Mesenchymal stem cell (in vitro differentiated cells and primary cell): ENCODE data around the gene BICRAL.

Source experiments
- DNase-seq: peaks from one replicate; pipeline ENCODE4 v3.0.0-alpha.2; 2013
- H2AFZ ChIP-seq: one replicate; pipeline ENCODE4 v1.6.1; 2013; ENCODE audit warnings: low read depth, mild to moderate bottlenecking, control low read depth, inconsistent platforms, low read length, moderate library complexity
- H2AK5ac ChIP-seq: 2 replicates; pipeline ENCODE4 v1.6.1; 2013; ENCODE audit warnings: low read length, moderate library complexity, mild to moderate bottlenecking, inconsistent platforms; ENCODE audit not compliant: severe bottlenecking
- H2BK120ac ChIP-seq: one replicate; pipeline ENCODE4 v1.6.1; 2013; ENCODE audit warnings: low read depth, mild to moderate bottlenecking, inconsistent platforms, low read length, moderate library complexity
- H2BK12ac ChIP-seq, 2 experiments: one replicate each; pipeline ENCODE4 v1.6.1; 2013; ENCODE audit warnings: inconsistent platforms in 2 of 2, low read length in 2 of 2, mild to moderate bottlenecking in 2 of 2, moderate library complexity in 2 of 2, control low read depth in 1 of 2
- H2BK15ac ChIP-seq: one replicate; pipeline ENCODE4 v1.6.1; 2013; ENCODE audit warnings: mild to moderate bottlenecking, low read depth, inconsistent platforms; ENCODE audit not compliant: poor library complexity, severe bottlenecking
- H2BK5ac ChIP-seq: 2 replicates; pipeline ENCODE4 v1.6.1; 2013; ENCODE audit warnings: low read depth, mild to moderate bottlenecking, low read length, control low read depth, inconsistent platforms; ENCODE audit not compliant: poor library complexity, severe bottlenecking
- H3K14ac ChIP-seq, 2 experiments: one replicate each; pipeline ENCODE4 v1.6.1; 2013; ENCODE audit warnings: inconsistent platforms in 2 of 2, low read length in 2 of 2, control low read depth in 1 of 2, mild to moderate bottlenecking in 1 of 2, moderate library complexity in 1 of 2
- H3K18ac ChIP-seq, 2 experiments: one replicate each; pipeline ENCODE4 v1.6.1; 2013; ENCODE audit warnings: inconsistent platforms in 2 of 2, low read length in 2 of 2, control low read depth in 1 of 2, low read depth in 1 of 2, mild to moderate bottlenecking in 1 of 2
- H3K23ac ChIP-seq, 2 experiments: one replicate each; pipeline ENCODE4 v1.6.1; 2013; ENCODE audit warnings: inconsistent platforms in 2 of 2, low read length in 2 of 2, mild to moderate bottlenecking in 2 of 2, moderate library complexity in 2 of 2, control low read depth in 1 of 2
- H3K27ac ChIP-seq: 2 replicates; pipeline ENCODE4 v1.5.1; 2013; ENCODE audit warnings: mild to moderate bottlenecking, moderate library complexity, low read length, control low read depth, inconsistent platforms; ENCODE audit not compliant: poor library complexity, severe bottlenecking
- H3K27me3 ChIP-seq, 2 experiments: 2 replicates each; pipeline versions ENCODE4 v1.6.1 to v1.7.0; 2013; ENCODE audit warnings: low read length in 2 of 2, mild to moderate bottlenecking in 2 of 2, moderate library complexity in 2 of 2, control low read depth in 1 of 2, inconsistent platforms in 1 of 2; ENCODE audit not compliant: control insufficient read depth in 1 of 2, insufficient read depth in 1 of 2
- H3K36me3 ChIP-seq, 2 experiments: 2 replicates each; pipeline versions ENCODE4 v1.6.1 to v1.7.0; 2013; ENCODE audit warnings: low read length in 2 of 2, control low read depth in 1 of 2, inconsistent platforms in 1 of 2, low read depth in 1 of 2, mild to moderate bottlenecking in 1 of 2; ENCODE audit not compliant: insufficient read depth in 2 of 2, control insufficient read depth in 1 of 2
- H3K4ac ChIP-seq, 2 experiments: one replicate each; pipeline ENCODE4 v1.6.1; 2013; ENCODE audit warnings: inconsistent platforms in 2 of 2, low read length in 2 of 2, mild to moderate bottlenecking in 2 of 2, moderate library complexity in 2 of 2, control low read depth in 1 of 2, low read depth in 1 of 2
- H3K4me1 ChIP-seq: 2 replicates; pipeline ENCODE4 v1.6.1; 2013; ENCODE audit warnings: low read depth, low read length, control low read depth; ENCODE audit not compliant: control insufficient read depth, insufficient read depth
- H3K4me2 ChIP-seq: 2 replicates; pipeline ENCODE4 v1.6.1; 2013; ENCODE audit warnings: low read length, mild to moderate bottlenecking, inconsistent platforms; ENCODE audit not compliant: poor library complexity, severe bottlenecking
- H3K4me3 ChIP-seq, 2 experiments: 2 replicates each; pipeline versions ENCODE4 v1.5.1 to v1.7.0; 2013; ENCODE audit warnings: low read length in 2 of 2, mild to moderate bottlenecking in 2 of 2, control low read depth in 1 of 2, low read depth in 1 of 2; ENCODE audit not compliant: insufficient read depth in 1 of 2
- H3K79me1 ChIP-seq: replicated peaks from 2 replicates; pipeline ENCODE4 v1.6.1; 2013; ENCODE audit warnings: mild to moderate bottlenecking, control low read depth, low read length, inconsistent platforms; ENCODE audit not compliant: poor library complexity, severe bottlenecking
- H3K9ac ChIP-seq: 2 replicates; pipeline ENCODE4 v1.7.0; 2013; ENCODE audit warnings: mild to moderate bottlenecking, low read length, moderate library complexity
- H3K9me3 ChIP-seq: 2 replicates; pipeline ENCODE4 v1.7.0; 2013; ENCODE audit warnings: mild to moderate bottlenecking, low read length; ENCODE audit not compliant: control insufficient read depth
- H4K8ac ChIP-seq: one replicate; pipeline ENCODE4 v1.6.1; 2013; ENCODE audit warnings: inconsistent platforms, mild to moderate bottlenecking, low read length, moderate library complexity
- H4K91ac ChIP-seq: one replicate; pipeline ENCODE4 v1.6.1; 2013; ENCODE audit warnings: mild to moderate bottlenecking, low read length, inconsistent platforms
- WGBS: methylation state at CpG from one replicate; pipeline ENCODE4 v1.1.7; 2013; ENCODE audit warnings: mixed read lengths; 5-methylcytosine and 5-hydroxymethylcytosine counted together

The BICRAL gene

GRCh38 chr6:42896178-42896719, 114.4 kb downstream of the BICRAL start:
- Histone ChIP-seq H3K79me1 (no peaks in the 10 kb centered on the region), H3K4ac (no peak overlapping the region), H4K91ac (no peak overlapping the region), H3K23ac (no peak overlapping the region), H3K18ac (no peak overlapping the region), H2BK5ac (no peak overlapping the region), H3K9ac (no peak overlapping the region), H3K9me3 (no peaks in the 10 kb centered on the region), H2AFZ (no peak overlapping the region), H3K36me3 (no peaks in the 10 kb centered on the region), H3K27ac (no peak overlapping the region), H3K4me1 (peaks cover 3% of the 10 kb centered on the region), H4K8ac (no peak overlapping the region), H2BK12ac (no peak overlapping the region), H3K4me2 (no peak overlapping the region), H2AK5ac (no peak overlapping the region), H2BK120ac (no peak overlapping the region), H3K14ac (no peak overlapping the region), H3K4me3 (no peak overlapping the region), H2BK15ac (no peak overlapping the region), H3K27me3 (no peaks in the 10 kb centered on the region)
- DNase-seq: no peak
- WGBS: 97% methylated on average over 7 of the region's 10 CpGs

- no peak overlapping the region for H2AK5ac ChIP-seq
- H4K8ac ChIP-seq: no peak overlapping the region
- no peak overlapping the region for H3K23ac ChIP-seq
- no peaks in the 10 kb centered on the region for H3K9me3 ChIP-seq
- H3K9ac ChIP-seq: peak overlapping the region; percentile 23
- no peak overlapping the region for H4K91ac ChIP-seq
- no peak overlapping the region for H3K4me2 ChIP-seq
- H3K18ac ChIP-seq: no peak overlapping the region
- WGBS: 7% methylated on average over 10 of the region's 10 CpGs
- H2BK5ac ChIP-seq: no peak overlapping the region
- H2BK12ac ChIP-seq: no peak overlapping the region
- peak; percentile 78 for DNase-seq
- no peaks in the 10 kb centered on the region for H3K79me1 ChIP-seq
- no peak overlapping the region for H2BK15ac ChIP-seq
- no peak overlapping the region for H3K4ac ChIP-seq
- no peak overlapping the region for H3K14ac ChIP-seq
- H3K27me3 ChIP-seq: no peaks in the 10 kb centered on the region
- no peak overlapping the region for H2AFZ ChIP-seq
- H3K36me3 ChIP-seq: no peaks in the 10 kb centered on the region
- H3K4me1 ChIP-seq: peaks cover 5% of the 10 kb centered on the region
- H2BK120ac ChIP-seq: no peak overlapping the region
- H3K27ac ChIP-seq: no peak overlapping the region
- no peak overlapping the region for H3K4me3 ChIP-seq
Measured at GRCh38 chr6:42898891-42899361, 117.1 kb downstream of the BICRAL start.

- no peak overlapping the region for H3K9ac ChIP-seq
- no peak overlapping the region for H2BK120ac ChIP-seq
- no peak overlapping the region for H4K8ac ChIP-seq
- 65% methylated on average over 8 of the region's 8 CpGs for WGBS
- peaks cover 3% of the 10 kb centered on the region for H3K4me1 ChIP-seq
- no peak overlapping the region for H4K91ac ChIP-seq
- H3K9me3 ChIP-seq: no peaks in the 10 kb centered on the region
- H3K4ac ChIP-seq: no peak overlapping the region
- H2BK15ac ChIP-seq: no peak overlapping the region
- no peak overlapping the region for H3K4me2 ChIP-seq
- H3K18ac ChIP-seq: no peak overlapping the region
- no peak for DNase-seq
- no peak overlapping the region for H2BK5ac ChIP-seq
- H2AK5ac ChIP-seq: no peak overlapping the region
- no peak overlapping the region for H2BK12ac ChIP-seq
- no peaks in the 10 kb centered on the region for H3K79me1 ChIP-seq
- no peak overlapping the region for H3K14ac ChIP-seq
- H3K27ac ChIP-seq: no peak overlapping the region
- H3K27me3 ChIP-seq: no peaks in the 10 kb centered on the region
- no peaks in the 10 kb centered on the region for H3K36me3 ChIP-seq
- no peak overlapping the region for H2AFZ ChIP-seq
- no peak overlapping the region for H3K23ac ChIP-seq
- no peak overlapping the region for H3K4me3 ChIP-seq
Measured at GRCh38 chr6:42899871-42900270, 118.0 kb downstream of the BICRAL start.

GRCh38 chr6:42901538-42901957, 119.7 kb downstream of the BICRAL start:
- Histone ChIP-seq H3K9ac (peak overlapping the region; percentile 57), H4K8ac (no peak overlapping the region), H3K4me3 (peak overlapping the region in 1 of 2 experiments; percentile 51), H4K91ac (no peak overlapping the region), H2AK5ac (no peak overlapping the region), H3K27ac (no peak overlapping the region), H2BK120ac (no peak overlapping the region), H3K4me2 (no peak overlapping the region), H3K4ac (no peak overlapping the region), H3K4me1 (peaks cover 3% of the 10 kb centered on the region), H3K36me3 (no peaks in the 10 kb centered on the region), H3K27me3 (no peaks in the 10 kb centered on the region), H3K18ac (no peak overlapping the region), H3K14ac (no peak overlapping the region), H3K23ac (no peak overlapping the region), H3K79me1 (no peaks in the 10 kb centered on the region), H2AFZ (no peak overlapping the region), H2BK12ac (no peak overlapping the region), H3K9me3 (no peaks in the 10 kb centered on the region), H2BK5ac (no peak overlapping the region), H2BK15ac (no peak overlapping the region)
- peak; percentile 87 for DNase-seq
- 2% methylated on average over 9 of the region's 11 CpGs for WGBS
